Epidermal melanocyte (primary cell): ENCODE data around the gene SHISAL2A.
"Not testable (repeated sequence)": the region's sequence is repeated elsewhere in the genome, so short reads cannot be mapped to it uniquely, and the experiment has no call there.

ENCODE experiments used
- DNase-seq: peaks from one replicate; pipeline ENCODE4 v3.0.0; 2011; ENCODE audit warnings: low spot score; ENCODE audit not compliant: insufficient read length

SHISAL2A gene

GRCh38 chr1:52683367-52683940, 50.5 kb downstream of the SHISAL2A start:
- DNase-seq: no peak

GRCh38 chr1:52684545-52684944, 51.6 kb downstream of the SHISAL2A start:
- no peak for DNase-seq

GRCh38 chr1:52686261-52686751, 53.3 kb downstream of the SHISAL2A start:
- DNase-seq: peak; percentile 65

- no peak for DNase-seq
Measured at GRCh38 chr1:52686830-52687229, 53.9 kb downstream of the SHISAL2A start.

GRCh38 chr1:52691821-52692220, 58.9 kb downstream of the SHISAL2A start:
- no peak for DNase-seq

GRCh38 chr1:52692697-52693096, 59.7 kb downstream of the SHISAL2A start:
- DNase-seq: no peak

- DNase-seq: not testable (repeated sequence)
Measured at GRCh38 chr1:52693351-52693750, 60.4 kb downstream of the SHISAL2A start.

GRCh38 chr1:52693843-52694242, 60.9 kb downstream of the SHISAL2A start:
- DNase-seq: no peak

- DNase-seq: no peak
Measured at GRCh38 chr1:52695627-52696026, 62.7 kb downstream of the SHISAL2A start.

- DNase-seq: peak; percentile 54
Measured at GRCh38 chr1:52697795-52698674, 65.1 kb downstream of the SHISAL2A start, which contains the start of gene COA7. Gene COA7, minus strand, starts transcription at chr1:52698347. Its CDS starts 21 bp downstream, at chr1:52698326.

- DNase-seq: peak; percentile 84
Measured at GRCh38 chr1:52702886-52703787, 70.2 kb downstream of the SHISAL2A start.

GRCh38 chr1:52706136-52706670, 73.2 kb downstream of the SHISAL2A start:
- no peak for DNase-seq
